EH (cell line): ENCODE measurements around the gene ATF1.

Experiments used
- DNase-seq: peaks from one replicate; pipeline ENCODE4 v3.0.0-alpha.2; 2015; ENCODE audit warnings: low read depth

Gene ATF1

GRCh38 chr12:50763639-50764285, at the start of gene ATF1:
Gene ATF1 (plus strand): TSS chr12:50764101. CDS start chr12:50780146, 16,045 bp downstream.
- DNase-seq = peak; percentile 93

- peak; percentile 38 for DNase-seq
Measured at GRCh38 chr12:50715174-50715573, 48.7 kb upstream of the ATF1 start.

- no peak for DNase-seq
Measured at GRCh38 chr12:50718760-50719159, 45.1 kb upstream of the ATF1 start.

- peak; percentile 34 for DNase-seq
Measured at GRCh38 chr12:50720085-50720484, 43.8 kb upstream of the ATF1 start.

GRCh38 chr12:50720501-50720900, 43.4 kb upstream of the ATF1 start:
- peak; percentile 15 for DNase-seq

GRCh38 chr12:50723865-50724264, 40.0 kb upstream of the ATF1 start:
- DNase-seq = no peak

- DNase-seq = peak; percentile 60
Measured at GRCh38 chr12:50725011-50725942, 38.6 kb upstream of the ATF1 start.

GRCh38 chr12:50727466-50727865, 36.4 kb upstream of the ATF1 start:
- DNase-seq = no peak

GRCh38 chr12:50728417-50728816, 35.5 kb upstream of the ATF1 start:
- no peak for DNase-seq

- DNase-seq = no peak
Measured at GRCh38 chr12:50728841-50729240, 35.1 kb upstream of the ATF1 start.

- DNase-seq = peak; percentile 91
Measured at GRCh38 chr12:50732591-50732990, 31.3 kb upstream of the ATF1 start.

- DNase-seq = no peak
Measured at GRCh38 chr12:50733706-50734105, 30.2 kb upstream of the ATF1 start.

- DNase-seq = peak; percentile 47
Measured at GRCh38 chr12:50734409-50735263, 29.3 kb upstream of the ATF1 start.

- peak; percentile 59 for DNase-seq
Measured at GRCh38 chr12:50739611-50740010, 24.3 kb upstream of the ATF1 start.

GRCh38 chr12:50740307-50740706, 23.6 kb upstream of the ATF1 start:
- peak; percentile 25 for DNase-seq

GRCh38 chr12:50742776-50743175, 21.1 kb upstream of the ATF1 start:
- DNase-seq = peak; percentile 79

- no peak for DNase-seq
Measured at GRCh38 chr12:50745861-50746260, 18.0 kb upstream of the ATF1 start.

- no peak for DNase-seq
Measured at GRCh38 chr12:50746431-50746830, 17.5 kb upstream of the ATF1 start.

GRCh38 chr12:50747817-50748216, 16.1 kb upstream of the ATF1 start:
- no peak for DNase-seq

- DNase-seq = no peak
Measured at GRCh38 chr12:50749459-50749882, 14.4 kb upstream of the ATF1 start.

- no peak for DNase-seq
Measured at GRCh38 chr12:50750366-50750765, 13.5 kb upstream of the ATF1 start.
